ENCODE measurements around the gene CCDC102B. TPM values are rescaled to one million over a fixed set of nuclear protein-coding genes. Genes with fewer than 3 reads are reported as not detected.

CCDC102B gene
- total RNA-seq, 1 experiment from 2014 or later: 0.92 TPM

DNA sequence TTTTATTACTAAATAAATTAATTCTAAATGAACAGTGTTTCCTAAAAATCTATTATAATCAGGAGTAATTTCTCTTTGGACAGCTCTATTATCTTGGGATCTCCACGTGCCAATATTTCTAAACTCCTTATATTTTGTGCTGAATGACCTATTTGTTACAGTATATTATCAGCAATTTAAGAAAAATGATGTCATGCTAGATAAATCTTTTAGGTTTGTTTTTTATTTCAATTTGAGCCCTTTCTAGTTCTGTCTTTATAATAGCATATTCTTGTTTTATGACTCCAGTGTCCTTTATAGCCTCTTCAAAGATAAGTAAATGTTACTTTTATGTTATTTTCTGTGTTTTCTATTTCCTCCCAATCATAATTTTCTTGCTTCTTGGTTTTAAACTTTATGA lies 269.2 kb downstream of the CCDC102B start:
- intact Hi-C loops (cut with micrococcal nuclease; ENCODE audit: unreplicated experiment) (no loop called here), in situ Hi-C loops (cut with HindIII; ENCODE audit: low pct_unique_long_range_greater_than_20kb, low sequenced_read_pairs) (no loop called here)
- Histone ChIP-seq H3K4me3 (ENCODE audit: low read depth in 2 of 2, low read length in 2 of 2) (no peak overlapping the region), H3K27ac (ENCODE audit: low read length) (no peak overlapping the region), H3K36me3 (ENCODE audit: control insufficient read depth, insufficient read depth, low read length) (no peaks in the 10 kb centered on the region), H3K27me3 (ENCODE audit: control insufficient read depth, insufficient read depth, low read length) (no peaks in the 10 kb centered on the region), H3K4me1 (ENCODE audit: control insufficient read depth, insufficient read depth, low read length) (no peaks in the 10 kb centered on the region), H3K9me3 (ENCODE audit: control insufficient read depth, insufficient read depth, low read depth, low read length) (no peaks in the 10 kb centered on the region)
- ATAC-seq (no peak), DNase-seq (ENCODE audit: low read depth, low spot score) (no peak)
- ChIA-PET CTCF (no interaction called here), POLR2A (no interaction called here)
- no TSS peak for BruUV-seq (replicated peaks)
- TF ChIP-seq SIN3A (IDR thresholded peaks at IDR 0.05; ENCODE audit: borderline replicate concordance, insufficient read depth, low read depth, low read length) (no peak), TCF7L2 (IDR thresholded peaks at IDR 0.05; ENCODE audit: low read depth, low read length) (no peak), POLR2AphosphoS5 (IDR thresholded peaks at IDR 0.05; ENCODE audit: low read depth, low read length) (no peak), CTCF (IDR thresholded peaks at IDR 0.05) (no peak)
- TF ChIP-seq, protein P1, sequence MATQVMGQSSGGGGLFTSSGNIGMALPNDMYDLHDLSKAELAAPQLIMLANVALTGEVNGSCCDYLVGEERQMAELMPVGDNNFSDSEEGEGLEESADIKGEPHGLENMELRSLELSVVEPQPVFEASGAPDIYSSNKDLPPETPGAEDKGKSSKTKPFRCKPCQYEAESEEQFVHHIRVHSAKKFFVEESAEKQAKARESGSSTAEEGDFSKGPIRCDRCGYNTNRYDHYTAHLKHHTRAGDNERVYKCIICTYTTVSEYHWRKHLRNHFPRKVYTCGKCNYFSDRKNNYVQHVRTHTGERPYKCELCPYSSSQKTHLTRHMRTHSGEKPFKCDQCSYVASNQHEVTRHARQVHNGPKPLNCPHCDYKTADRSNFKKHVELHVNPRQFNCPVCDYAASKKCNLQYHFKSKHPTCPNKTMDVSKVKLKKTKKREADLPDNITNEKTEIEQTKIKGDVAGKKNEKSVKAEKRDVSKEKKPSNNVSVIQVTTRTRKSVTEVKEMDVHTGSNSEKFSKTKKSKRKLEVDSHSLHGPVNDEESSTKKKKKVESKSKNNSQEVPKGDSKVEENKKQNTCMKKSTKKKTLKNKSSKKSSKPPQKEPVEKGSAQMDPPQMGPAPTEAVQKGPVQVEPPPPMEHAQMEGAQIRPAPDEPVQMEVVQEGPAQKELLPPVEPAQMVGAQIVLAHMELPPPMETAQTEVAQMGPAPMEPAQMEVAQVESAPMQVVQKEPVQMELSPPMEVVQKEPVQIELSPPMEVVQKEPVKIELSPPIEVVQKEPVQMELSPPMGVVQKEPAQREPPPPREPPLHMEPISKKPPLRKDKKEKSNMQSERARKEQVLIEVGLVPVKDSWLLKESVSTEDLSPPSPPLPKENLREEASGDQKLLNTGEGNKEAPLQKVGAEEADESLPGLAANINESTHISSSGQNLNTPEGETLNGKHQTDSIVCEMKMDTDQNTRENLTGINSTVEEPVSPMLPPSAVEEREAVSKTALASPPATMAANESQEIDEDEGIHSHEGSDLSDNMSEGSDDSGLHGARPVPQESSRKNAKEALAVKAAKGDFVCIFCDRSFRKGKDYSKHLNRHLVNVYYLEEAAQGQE (IDR thresholded peaks at IDR 0.05; ENCODE audit: insufficient read depth in 1 of 2, low read depth in 2 of 2, low read length in 1 of 2): no peak

DNA sequence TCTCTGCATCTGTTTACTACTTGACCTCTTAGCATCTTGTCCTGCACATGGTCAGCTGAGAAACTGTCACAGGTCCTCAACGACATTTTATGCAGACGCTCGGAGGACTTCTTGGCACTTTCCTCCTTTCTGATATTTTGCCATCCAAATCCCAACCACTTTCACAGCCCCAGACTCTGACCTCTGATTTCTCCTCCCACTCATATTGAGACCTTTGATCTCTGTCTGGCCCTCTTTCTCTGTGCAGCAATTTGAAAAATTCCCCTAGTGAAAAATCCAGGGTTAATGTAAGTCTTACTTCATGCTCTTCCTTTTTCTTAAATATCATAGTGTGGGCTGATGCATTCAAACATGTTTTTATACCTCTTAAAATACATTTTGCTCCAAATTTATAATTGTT lies 273.8 kb downstream of the CCDC102B start:
- CTCF ChIA-PET: no interaction called here
- H3K27me3 ChIP-seq (ENCODE audit: control insufficient read depth, insufficient read depth, low read length): no peaks in the 10 kb centered on the region

More for the DNA sequence above, 273.8 kb downstream of the CCDC102B start:
- no TSS peak for BruUV-seq (replicated peaks)
- intact Hi-C loops (cut with micrococcal nuclease; ENCODE audit: unreplicated experiment) (no loop called here), in situ Hi-C loops (cut with HindIII; ENCODE audit: low pct_unique_long_range_greater_than_20kb, low sequenced_read_pairs) (no loop called here)
- DNase-seq (ENCODE audit: low read depth, low spot score) (no peak), ATAC-seq (no peak)
- H3K9me3 ChIP-seq (ENCODE audit: control insufficient read depth, insufficient read depth, low read depth, low read length): no peaks in the 10 kb centered on the region
- no peak overlapping the region for H3K4me3 ChIP-seq (ENCODE audit: low read depth in 2 of 2, low read length in 2 of 2)
- no peaks in the 10 kb centered on the region for H3K36me3 ChIP-seq (ENCODE audit: control insufficient read depth, insufficient read depth, low read length)
- POLR2A ChIA-PET: no interaction called here
- no peak overlapping the region for H3K27ac ChIP-seq (ENCODE audit: low read length)
- no peaks in the 10 kb centered on the region for H3K4me1 ChIP-seq (ENCODE audit: control insufficient read depth, insufficient read depth, low read length)
- TF ChIP-seq, protein P1 (IDR thresholded peaks at IDR 0.05; ENCODE audit: insufficient read depth in 1 of 2, low read depth in 2 of 2, low read length in 1 of 2): no peak
- no peak for TF ChIP-seq POLR2AphosphoS5 (IDR thresholded peaks at IDR 0.05; ENCODE audit: low read depth, low read length)
- no peak for TF ChIP-seq CTCF (IDR thresholded peaks at IDR 0.05)
- TF ChIP-seq TCF7L2 (IDR thresholded peaks at IDR 0.05; ENCODE audit: low read depth, low read length): no peak
- TF ChIP-seq SIN3A (IDR thresholded peaks at IDR 0.05; ENCODE audit: borderline replicate concordance, insufficient read depth, low read depth, low read length): no peak

Measured in Panc1 (cell line).